ENCODE results near the gene IFNG-AS1. TPM values are rescaled to one million over a fixed set of nuclear protein-coding genes. Genes with fewer than 3 reads are reported as not detected.

IFNG-AS1 gene
- total RNA-seq, 4 donors from 2014 or later: not detected

GRCh38 chr12:67968321-67968720 lies 20.9 kb upstream of the IFNG-AS1 start:
- WGBS, 2 donors: 74 to 79% methylated on average over 2 of the region's 2 CpGs
- H3K36me3 ChIP-seq: no peaks in the 10 kb centered on the region
- H3K27ac ChIP-seq: no peak overlapping the region
- no peaks in the 10 kb centered on the region for H3K4me1 ChIP-seq
- H3K27me3 ChIP-seq: no peaks in the 10 kb centered on the region
- no peak for TF ChIP-seq POLR2A (IDR thresholded peaks at IDR 0.05)
- no peak for TF ChIP-seq EP300 (IDR thresholded peaks at IDR 0.05)
- TF ChIP-seq, protein P1, sequence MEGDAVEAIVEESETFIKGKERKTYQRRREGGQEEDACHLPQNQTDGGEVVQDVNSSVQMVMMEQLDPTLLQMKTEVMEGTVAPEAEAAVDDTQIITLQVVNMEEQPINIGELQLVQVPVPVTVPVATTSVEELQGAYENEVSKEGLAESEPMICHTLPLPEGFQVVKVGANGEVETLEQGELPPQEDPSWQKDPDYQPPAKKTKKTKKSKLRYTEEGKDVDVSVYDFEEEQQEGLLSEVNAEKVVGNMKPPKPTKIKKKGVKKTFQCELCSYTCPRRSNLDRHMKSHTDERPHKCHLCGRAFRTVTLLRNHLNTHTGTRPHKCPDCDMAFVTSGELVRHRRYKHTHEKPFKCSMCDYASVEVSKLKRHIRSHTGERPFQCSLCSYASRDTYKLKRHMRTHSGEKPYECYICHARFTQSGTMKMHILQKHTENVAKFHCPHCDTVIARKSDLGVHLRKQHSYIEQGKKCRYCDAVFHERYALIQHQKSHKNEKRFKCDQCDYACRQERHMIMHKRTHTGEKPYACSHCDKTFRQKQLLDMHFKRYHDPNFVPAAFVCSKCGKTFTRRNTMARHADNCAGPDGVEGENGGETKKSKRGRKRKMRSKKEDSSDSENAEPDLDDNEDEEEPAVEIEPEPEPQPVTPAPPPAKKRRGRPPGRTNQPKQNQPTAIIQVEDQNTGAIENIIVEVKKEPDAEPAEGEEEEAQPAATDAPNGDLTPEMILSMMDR (IDR thresholded peaks at IDR 0.05): no peak
- no peaks in the 10 kb centered on the region for H3K9me3 ChIP-seq
- no peak overlapping the region for H3K4me3 ChIP-seq
- no peak for DNase-seq (ENCODE audit: low spot score in 2 of 2)

GRCh38 chr12:67968725-67969124 lies 20.5 kb upstream of the IFNG-AS1 start:
- Histone ChIP-seq H3K4me3 (no peak overlapping the region), H3K9me3 (no peaks in the 10 kb centered on the region), H3K27me3 (no peaks in the 10 kb centered on the region), H3K4me1 (no peaks in the 10 kb centered on the region), H3K36me3 (no peaks in the 10 kb centered on the region), H3K27ac (no peak overlapping the region)
- TF ChIP-seq EP300 (IDR thresholded peaks at IDR 0.05) (no peak), POLR2A (IDR thresholded peaks at IDR 0.05) (no peak)
- TF ChIP-seq, protein P1 (IDR thresholded peaks at IDR 0.05): no peak
- 66 to 68% methylated on average over 4 of the region's 4 CpGs for WGBS, 2 donors
- no peak for DNase-seq (ENCODE audit: low spot score in 2 of 2)

DNA sequence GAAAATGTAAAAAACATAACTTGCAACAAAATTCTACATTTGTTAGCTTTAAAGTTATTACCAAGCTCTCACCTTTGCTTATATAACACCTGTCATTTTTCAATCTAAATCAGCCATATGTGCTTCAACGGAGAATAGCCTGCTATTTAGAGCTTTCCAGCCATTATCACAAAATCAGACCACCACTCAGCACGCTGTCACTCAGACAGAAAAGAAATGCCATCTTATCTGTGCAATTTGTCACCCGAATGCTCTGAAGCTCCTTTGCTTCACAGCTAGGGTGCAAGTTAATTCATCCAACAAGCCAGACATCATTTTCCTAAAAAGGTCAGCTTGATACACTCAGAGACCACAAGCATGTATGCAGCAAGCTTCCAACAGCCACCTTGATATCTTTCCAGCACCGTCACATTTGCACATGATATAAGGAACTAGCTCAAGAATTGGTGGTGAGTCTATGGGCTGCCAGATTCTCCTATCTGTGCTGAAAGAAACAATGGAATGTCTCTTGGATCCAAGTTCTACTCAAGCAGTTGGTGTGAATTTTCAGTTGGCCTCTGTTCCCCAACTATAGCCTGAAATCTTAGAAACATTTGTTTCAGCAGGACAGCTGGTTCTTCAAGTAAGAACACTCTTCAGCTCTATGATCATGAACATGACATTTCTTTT lies 20.0 kb upstream of the IFNG-AS1 start:
- Histone ChIP-seq H3K4me1 (no peaks in the 10 kb centered on the region), H3K27ac (no peak overlapping the region), H3K4me3 (no peak overlapping the region), H3K9me3 (no peaks in the 10 kb centered on the region), H3K27me3 (no peaks in the 10 kb centered on the region), H3K36me3 (no peaks in the 10 kb centered on the region)
- no peak for DNase-seq (ENCODE audit: low spot score in 2 of 2)
- WGBS, 2 donors: 80 to 84% methylated on average over 4 of the region's 4 CpGs
- no peak for TF ChIP-seq POLR2A (IDR thresholded peaks at IDR 0.05)
- TF ChIP-seq EP300 (IDR thresholded peaks at IDR 0.05): no peak
- TF ChIP-seq, protein P1 (IDR thresholded peaks at IDR 0.05): no peak

GRCh38 chr12:67977668-67978067 lies 11.6 kb upstream of the IFNG-AS1 start:
- Histone ChIP-seq H3K36me3 (no peaks in the 10 kb centered on the region), H3K9me3 (no peaks in the 10 kb centered on the region), H3K4me3 (no peak overlapping the region), H3K27me3 (no peaks in the 10 kb centered on the region), H3K4me1 (no peaks in the 10 kb centered on the region), H3K27ac (no peak overlapping the region)
- DNase-seq (ENCODE audit: low spot score in 2 of 2): no peak
- WGBS, 2 donors: 76 to 89% methylated on average over 1 of the region's 1 CpG
- TF ChIP-seq, protein P1 (IDR thresholded peaks at IDR 0.05): no peak
- TF ChIP-seq EP300 (IDR thresholded peaks at IDR 0.05) (no peak), POLR2A (IDR thresholded peaks at IDR 0.05) (no peak)

DNA sequence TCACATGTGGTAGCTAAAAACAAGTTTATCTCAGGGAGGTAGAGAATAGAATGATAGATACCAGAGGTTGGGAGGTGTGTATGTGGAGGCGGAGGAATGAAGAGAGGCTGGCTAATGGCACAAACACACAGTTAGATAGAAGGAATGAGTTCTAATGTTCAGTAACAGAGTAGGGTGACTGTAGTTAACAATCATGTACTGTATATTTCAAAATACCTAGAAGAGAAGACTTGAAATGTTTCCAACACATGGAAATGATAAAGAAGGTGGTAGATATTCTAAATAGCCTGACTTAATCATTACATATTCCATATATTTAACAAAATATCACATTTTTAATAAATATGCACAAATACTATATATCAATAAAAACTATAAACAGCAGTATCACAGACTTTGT lies 8.9 kb upstream of the IFNG-AS1 start:
- H3K4me1 ChIP-seq: no peaks in the 10 kb centered on the region
- WGBS, 2 donors: 84 to 97% methylated on average over 1 of the region's 1 CpG

More for the DNA sequence above, 8.9 kb upstream of the IFNG-AS1 start:
- TF ChIP-seq EP300 (IDR thresholded peaks at IDR 0.05) (no peak), POLR2A (IDR thresholded peaks at IDR 0.05) (no peak)
- TF ChIP-seq, protein P1 (IDR thresholded peaks at IDR 0.05): no peak
- H3K4me3 ChIP-seq: no peak overlapping the region
- H3K27me3 ChIP-seq: no peaks in the 10 kb centered on the region
- H3K9me3 ChIP-seq: no peaks in the 10 kb centered on the region
- no peak for DNase-seq (ENCODE audit: low spot score in 2 of 2)
- no peaks in the 10 kb centered on the region for H3K36me3 ChIP-seq
- H3K27ac ChIP-seq: no peak overlapping the region
